Stomach (tissue), 9 donors: ENCODE results near the gene TENT5C. TPM values are rescaled to one million over a fixed set of nuclear protein-coding genes. Genes with fewer than 3 reads are reported as not detected.
A peak's percentile ranks its signal among the peaks of the same experiment; 100 is the strongest.

Experiments used
- DNase-seq, 2 donors: peaks; one replicate each; pipeline versions ENCODE4 v3.0.0 to v3.0.0-alpha.2; 2013 to 2019
- H3K27ac ChIP-seq, 5 donors: fragments of 200-600 bp in 4 of 5; sonication (generic) in 4 of 5; one replicate each; pipeline ENCODE4 v1.5.1; 2013 to 2019; ENCODE audit warnings: mild to moderate bottlenecking in 1 of 5, moderate library complexity in 1 of 5
- H3K27me3 ChIP-seq, 3 donors: fragments of 200-600 bp; sonication (generic); one replicate each; pipeline ENCODE4 v1.5.1; 2017 to 2019; ENCODE audit warnings: mixed run types in 1 of 3
- H3K36me3 ChIP-seq, 4 donors: fragments of 200-600 bp; sonication (generic); 1 replicate in 3 of 4; 2 replicates in 1 of 4; pipeline ENCODE4 v1.5.1; 2016 to 2019
- H3K4me1 ChIP-seq, 4 donors: fragments of 200-600 bp; sonication (generic); one replicate each; pipeline ENCODE4 v1.5.1; 2016 to 2019
- H3K4me3 ChIP-seq, 4 donors: fragments of 200-600 bp; sonication (generic) in 3 of 4; one replicate each; pipeline ENCODE4 v1.5.1; 2016 to 2019; ENCODE audit warnings: mild to moderate bottlenecking in 1 of 4
- H3K9me3 ChIP-seq, 4 donors: fragments of 200-600 bp; sonication (generic); one replicate each; pipeline ENCODE4 v1.5.1; 2016 to 2019
- CTCF ChIP-seq, 7 experiments: fragments of 450-650 bp in 4 of 7; fragments of 200-600 bp in 3 of 7; sonication (generic) in 3 of 7; IDR thresholded peaks; one replicate each; pipeline ENCODE4 v1.5.1; 2016 to 2019; ENCODE audit warnings: antibody characterized with exemption in 7 of 7, control low read depth in 2 of 7, mild to moderate bottlenecking in 1 of 7
- EP300 ChIP-seq: sonication (generic); formaldehyde crosslinking; IDR thresholded peaks from one replicate; pipeline ENCODE4 v1.6.1; 2017; ENCODE audit warnings: antibody characterized with exemption
- POLR2A ChIP-seq, 4 donors: fragments of 450-650 bp; IDR thresholded peaks; one replicate each; pipeline ENCODE4 v1.6.1; 2016; ENCODE audit warnings: antibody characterized with exemption in 4 of 4, control low read depth in 2 of 4, mild to moderate bottlenecking in 1 of 4, moderate library complexity in 1 of 4
- POLR2AphosphoS5 ChIP-seq, 3 donors: sonication (generic); formaldehyde crosslinking; IDR thresholded peaks; one replicate each; pipeline ENCODE4 v1.6.1; 2016; ENCODE audit warnings: antibody characterized with exemption in 3 of 3
- WGBS, 5 donors: extraction: QIAGEN DNeasy Blood & Tissue Kit in 3 of 5; methylation state at CpG; one replicate each; pipeline versions ENCODE4 v1.1.5 to v1.1.7; 2013 to 2018; 5-methylcytosine and 5-hydroxymethylcytosine counted together
- intact Hi-C: fragments of 100-400 bp; cut with DNase I; formaldehyde crosslinking; loops from one replicate; pipeline ENCODE4 v1.15.1; 2023; ENCODE audit warnings: low total_unique reads
- polyA plus RNA-seq, 3 donors: library from polyadenylated mRNA; stranded (reverse); fragments of 200-250 nt; gene quantifications; one replicate each; pipeline ENCODE4 v1.2.3, GENCODE V29; 2013
- total RNA-seq, 5 donors: library from RNA; depleted of rRNA; stranded (reverse); fragments of >200 nt; gene quantifications; one replicate each; pipeline versions ENCODE4 v1.1.0 to v1.2.3, GENCODE V29; 2014 to 2016
- donor health status: healthy with polysubstance abuse.
- donor health status: Bipolar disorder and iron deficiency.
- donor health status: healthy.

TENT5C gene
- total and polyA plus RNA-seq, 8 donors: 6.0 to 28.1 (median 11.4) TPM

DNA sequence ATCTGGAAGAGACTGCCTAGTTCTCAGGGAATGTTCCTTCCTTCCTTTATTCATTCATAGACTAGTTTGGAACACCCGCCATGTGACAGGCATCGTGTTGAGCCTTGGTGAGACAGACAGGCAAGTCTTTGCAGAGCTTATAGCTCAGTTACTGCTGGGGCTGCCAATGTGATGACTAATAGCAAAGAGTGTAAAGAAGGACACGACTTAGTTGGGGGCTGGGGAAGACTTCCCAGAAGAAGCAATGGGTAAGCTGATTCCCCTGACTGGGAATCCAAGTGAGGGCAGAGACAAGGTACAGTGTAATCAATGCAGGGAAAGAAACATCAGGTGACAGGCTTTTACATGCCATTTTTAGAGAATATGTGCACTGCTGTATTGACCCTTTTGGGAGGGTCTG, 51.2 kb downstream of the TENT5C start:
- H3K4me1 ChIP-seq: peaks cover 13 to 29% (median 18%) of the 10 kb centered on the region in 4 donors
- TF ChIP-seq EP300 (no peak), POLR2AphosphoS5 (IDR thresholded peaks at IDR 0.05) (no peak), POLR2A (IDR thresholded peaks at IDR 0.05) (no peak)
- WGBS, 5 donors: 39 to 50% (median 45%) methylated on average over 3 of the region's 3 CpGs
- intact Hi-C loops: no loop called here
- H3K36me3 ChIP-seq: no peaks in the 10 kb centered on the region
- no peak overlapping the region for H3K4me3 ChIP-seq
- no peak for DNase-seq
- peak overlapping the region in 1 of 5 donors; percentile 59 for H3K27ac ChIP-seq
- H3K9me3 ChIP-seq: no peaks in the 10 kb centered on the region
- H3K27me3 ChIP-seq: no peaks in the 10 kb centered on the region

- WGBS, 5 donors: 87 to 94% (median 88%) methylated on average over 5 of the region's 5 CpGs
- H3K4me3 ChIP-seq: no peak overlapping the region
- no peaks in the 10 kb centered on the region for H3K9me3 ChIP-seq
- H3K4me1 ChIP-seq: peaks cover 13 to 29% (median 18%) of the 10 kb centered on the region in 4 donors
- no peak for DNase-seq
- intact Hi-C loops: no loop called here
- H3K27ac ChIP-seq: peak overlapping the region in 1 of 5 donors; percentile 38
- H3K27me3 ChIP-seq: no peaks in the 10 kb centered on the region
- TF ChIP-seq CTCF (IDR thresholded peaks at IDR 0.05) (no peak), POLR2A (IDR thresholded peaks at IDR 0.05) (no peak), POLR2AphosphoS5 (IDR thresholded peaks at IDR 0.05) (no peak), EP300 (no peak)
- no peaks in the 10 kb centered on the region for H3K36me3 ChIP-seq
These were observed 52.3 kb downstream of the TENT5C start for GRCh38 chr1:117657949-117658660.

GRCh38 chr1:117658676-117659075, 52.8 kb downstream of the TENT5C start:
- peak overlapping the region in 1 of 5 donors; percentile 38 for H3K27ac ChIP-seq
- H3K4me3 ChIP-seq: no peak overlapping the region
- TF ChIP-seq POLR2AphosphoS5 (IDR thresholded peaks at IDR 0.05) (no peak), POLR2A (IDR thresholded peaks at IDR 0.05) (no peak), CTCF (IDR thresholded peaks at IDR 0.05) (no peak), EP300 (no peak)
- H3K9me3 ChIP-seq: no peaks in the 10 kb centered on the region
- H3K27me3 ChIP-seq: no peaks in the 10 kb centered on the region
- H3K4me1 ChIP-seq: peaks cover 13 to 29% (median 18%) of the 10 kb centered on the region in 4 donors
- intact Hi-C loops: no loop called here
- WGBS, 5 donors: 65 to 80% (median 71%) methylated on average over 3 of the region's 3 CpGs
- DNase-seq: peak; percentile 47 to 58
- H3K36me3 ChIP-seq: no peaks in the 10 kb centered on the region

GRCh38 chr1:117659550-117660270, 53.9 kb downstream of the TENT5C start:
- Histone ChIP-seq H3K4me3 (no peak overlapping the region), H3K4me1 (peaks cover 6 to 28% (median 11%) of the 10 kb centered on the region in 4 donors), H3K36me3 (no peaks in the 10 kb centered on the region), H3K9me3 (no peaks in the 10 kb centered on the region), H3K27ac (peak overlapping the region in 1 of 5 donors; percentile 38), H3K27me3 (no peaks in the 10 kb centered on the region)
- WGBS, 5 donors: 51 to 67% (median 59%) methylated on average over 5 to 6 of the region's 6 CpGs
- TF ChIP-seq EP300 (no peak), POLR2A (IDR thresholded peaks at IDR 0.05) (no peak), CTCF (IDR thresholded peaks at IDR 0.05) (no peak), POLR2AphosphoS5 (IDR thresholded peaks at IDR 0.05) (no peak)
- intact Hi-C loops: no loop called here
- no peak for DNase-seq
